Uterus (tissue), 4 donors: ENCODE results near the gene CCDC78. TPM values are rescaled to one million over a fixed set of nuclear protein-coding genes. Genes with fewer than 3 reads are reported as not detected.

Source experiments
- DNase-seq, 2 donors: peaks; one replicate each; pipeline ENCODE4 v3.0.0-alpha.2; 2019 to 2020
- H3K27ac ChIP-seq, 2 donors: fragments of 200-600 bp; sonication (generic); 1 replicate in 1 of 2; 2 replicates in 1 of 2; pipeline ENCODE4 v1.5.1; 2016 to 2018
- H3K27me3 ChIP-seq, 2 donors: fragments of 200-600 bp; sonication (generic); one replicate each; pipeline ENCODE4 v1.5.1; 2018 to 2019; ENCODE audit warnings: control low read depth in 1 of 2
- H3K36me3 ChIP-seq, 2 donors: fragments of 200-600 bp; sonication (generic); one replicate each; pipeline ENCODE4 v1.5.1; 2019; ENCODE audit warnings: control low read depth in 1 of 2
- H3K4me1 ChIP-seq, 2 donors: fragments of 200-600 bp; sonication (generic); one replicate each; pipeline ENCODE4 v1.5.1; 2018 to 2019; ENCODE audit warnings: control low read depth in 1 of 2
- H3K4me3 ChIP-seq, 2 donors: fragments of 200-600 bp; sonication (generic); 1 replicate in 1 of 2; 2 replicates in 1 of 2; pipeline ENCODE4 v1.5.1; 2018 to 2019; ENCODE audit warnings: mild to moderate bottlenecking in 1 of 2
- H3K9me3 ChIP-seq, 2 donors: fragments of 200-600 bp; sonication (generic); one replicate each; pipeline ENCODE4 v1.5.1; 2019; ENCODE audit warnings: control low read depth in 1 of 2
- CTCF ChIP-seq, 4 experiments: fragments of 200-600 bp in 2 of 4; fragments of 450-650 bp in 2 of 4; sonication (generic) in 2 of 4; IDR thresholded peaks; one replicate each; pipeline ENCODE4 v1.5.1; 2016 to 2019; ENCODE audit warnings: antibody characterized with exemption in 4 of 4, mild to moderate bottlenecking in 2 of 4, moderate library complexity in 1 of 4
- POLR2A ChIP-seq, 2 donors: fragments of 450-650 bp; IDR thresholded peaks; one replicate each; pipeline ENCODE4 v1.6.1; 2016; ENCODE audit warnings: antibody characterized with exemption in 2 of 2, mild to moderate bottlenecking in 1 of 2, moderate library complexity in 1 of 2
- intact Hi-C: fragments of 100-400 bp; cut with DNase I; formaldehyde crosslinking; loops from one replicate; pipeline ENCODE4 v1.15.1; 2023; ENCODE audit warnings: low total_unique reads
- total RNA-seq, 4 donors: library from RNA; depleted of rRNA in 3 of 4; stranded (reverse); fragments of >200 nt in 3 of 4; gene quantifications; one replicate each; pipeline versions ENCODE4 v1.1.0 to v1.2.4, GENCODE V29; 2014 to 2023
- donor health status: DM: yes; HTN: yes; CAD: no.

Gene CCDC78
- total RNA-seq, 4 donors from 2014 or later = 1.3 to 5.3 (median 2.3) TPM; not detected in 1

- Histone ChIP-seq H3K27me3 (peaks cover 20 to 28% of the 10 kb centered on the region in 2 donors), H3K36me3 (no peaks in the 10 kb centered on the region), H3K9me3 (no peaks in the 10 kb centered on the region), H3K4me1 (peaks cover 2 to 12% of the 10 kb centered on the region in 2 donors), H3K27ac (no peak overlapping the region), H3K4me3 (no peak overlapping the region)
- DNase-seq = no peak
- TF ChIP-seq CTCF (IDR thresholded peaks at IDR 0.05) (no peak), POLR2A (IDR thresholded peaks at IDR 0.05) (no peak)
- intact Hi-C loops = no loop called here
Observed at GRCh38 chr16:711084-711483, 15.2 kb downstream of the CCDC78 start.

- Histone ChIP-seq H3K4me3 (no peak overlapping the region), H3K27ac (no peak overlapping the region), H3K36me3 (no peaks in the 10 kb centered on the region), H3K4me1 (peaks cover 0 to 11% of the 10 kb centered on the region in 2 donors), H3K9me3 (no peaks in the 10 kb centered on the region), H3K27me3 (peaks cover 22 to 29% of the 10 kb centered on the region in 2 donors)
- intact Hi-C loops = no loop called here
- TF ChIP-seq POLR2A (IDR thresholded peaks at IDR 0.05) (no peak), CTCF (IDR thresholded peaks at IDR 0.05) (no peak)
- no peak for DNase-seq
Observed at GRCh38 chr16:710500-711075, 15.7 kb downstream of the CCDC78 start.

DNA sequence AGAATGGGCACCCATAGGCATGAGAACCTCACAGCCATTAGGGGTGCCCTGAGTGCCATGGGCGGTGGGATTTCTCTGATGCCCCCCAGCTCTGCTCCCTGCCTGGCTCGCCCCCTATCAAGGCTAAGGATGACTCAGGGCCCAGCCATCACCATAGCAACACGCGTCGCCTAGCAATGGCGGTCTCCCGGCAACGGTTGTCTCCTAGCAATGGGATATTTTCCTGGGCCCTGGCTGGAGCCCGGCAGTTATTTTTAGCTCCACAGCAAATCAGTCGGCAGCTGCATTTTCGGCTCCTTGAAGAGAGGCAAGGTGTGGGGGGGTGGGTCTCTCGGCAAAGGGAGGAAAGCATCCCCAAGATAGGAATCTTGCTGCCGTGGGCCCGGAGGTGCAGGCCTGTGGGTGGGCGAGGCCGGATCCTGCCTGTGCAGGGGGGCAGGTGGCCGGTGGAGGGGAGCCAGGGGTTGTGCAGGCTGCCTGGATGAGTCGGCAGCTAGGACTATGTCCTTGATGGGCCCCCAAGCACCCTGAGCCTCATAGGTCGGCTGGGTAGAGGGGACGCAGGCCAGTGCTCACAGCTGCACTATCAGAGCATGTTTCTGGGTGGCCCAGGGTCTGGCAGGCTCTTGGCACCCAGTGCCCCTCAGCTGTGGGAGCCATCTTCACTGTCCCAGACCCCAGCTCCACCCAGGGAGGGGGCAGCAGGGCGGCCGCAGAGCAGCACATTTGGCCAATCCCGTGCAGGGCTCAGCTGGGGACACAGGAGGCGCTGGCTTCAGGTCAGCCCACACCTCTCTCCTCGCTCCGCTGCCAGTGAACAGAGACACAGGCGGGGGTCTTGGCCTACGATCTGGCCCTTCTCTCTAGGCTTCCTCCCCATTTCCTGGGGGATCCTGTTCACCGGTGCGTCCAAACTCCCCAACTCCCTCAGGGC lies 16.4 kb downstream of the CCDC78 start:
- no peak for DNase-seq
- TF ChIP-seq CTCF (IDR thresholded peaks at IDR 0.05) (no peak), POLR2A (IDR thresholded peaks at IDR 0.05) (no peak)
- Histone ChIP-seq H3K4me3 (no peak overlapping the region), H3K27ac (no peak overlapping the region), H3K4me1 (peaks cover 0 to 10% of the 10 kb centered on the region in 2 donors), H3K36me3 (no peaks in the 10 kb centered on the region), H3K9me3 (no peaks in the 10 kb centered on the region), H3K27me3 (peaks cover 26 to 31% of the 10 kb centered on the region in 2 donors)
- intact Hi-C loops = no loop called here

DNA sequence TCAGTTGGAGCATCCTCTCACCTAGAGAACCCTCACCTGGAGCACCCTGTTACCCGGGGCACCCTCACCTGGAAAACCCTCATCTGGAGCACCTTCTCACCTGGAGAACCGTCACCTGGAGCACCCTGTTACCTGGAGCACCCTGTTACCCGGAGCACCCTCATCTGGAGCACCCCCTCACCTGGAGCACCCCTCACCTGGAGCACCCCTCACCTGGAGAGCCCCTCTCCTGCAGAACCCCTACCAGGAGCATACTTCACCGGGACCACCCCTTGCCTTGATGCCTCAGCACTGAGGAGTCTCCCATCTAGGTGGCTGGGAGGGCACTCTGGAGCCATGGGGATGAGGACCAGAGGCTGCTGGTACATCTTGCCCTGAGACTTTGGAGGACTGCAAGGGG lies 17.3 kb downstream of the CCDC78 start:
- Histone ChIP-seq H3K4me3 (no peak overlapping the region), H3K27ac (no peak overlapping the region), H3K4me1 (peaks cover 0 to 10% of the 10 kb centered on the region in 2 donors), H3K36me3 (no peaks in the 10 kb centered on the region), H3K27me3 (peaks cover 31 to 38% of the 10 kb centered on the region in 2 donors), H3K9me3 (no peaks in the 10 kb centered on the region)
- no peak for DNase-seq
- intact Hi-C loops = no loop called here
- TF ChIP-seq POLR2A (IDR thresholded peaks at IDR 0.05) = no peak
- TF ChIP-seq CTCF (IDR thresholded peaks at IDR 0.05) = no peak

DNA sequence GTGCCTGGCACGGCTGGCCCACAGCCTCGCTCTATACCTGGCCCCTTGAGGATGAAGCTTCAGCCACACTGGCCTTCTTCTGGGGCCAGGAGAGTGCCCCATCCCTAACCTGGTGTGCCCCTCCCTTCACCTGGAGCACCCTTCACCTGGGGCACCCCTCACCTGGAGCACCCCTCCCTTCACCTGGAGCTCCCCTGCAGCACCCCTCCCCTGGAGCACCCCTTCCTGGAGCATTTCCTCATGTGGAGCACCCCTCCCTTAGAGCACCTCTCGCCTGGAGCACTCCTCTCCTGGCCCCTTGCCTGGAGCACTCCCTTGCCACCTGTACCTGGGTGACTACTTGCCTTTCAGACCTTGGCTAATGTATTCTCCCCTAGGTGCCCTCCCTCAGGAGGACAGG lies 18.2 kb downstream of the CCDC78 start:
- TF ChIP-seq CTCF (IDR thresholded peaks at IDR 0.05) (no peak), POLR2A (IDR thresholded peaks at IDR 0.05) (no peak)
- Histone ChIP-seq H3K36me3 (no peaks in the 10 kb centered on the region), H3K27me3 (peaks cover 34 to 38% of the 10 kb centered on the region in 2 donors), H3K4me3 (no peak overlapping the region), H3K4me1 (peaks cover 0 to 10% of the 10 kb centered on the region in 2 donors), H3K9me3 (no peaks in the 10 kb centered on the region), H3K27ac (no peak overlapping the region)
- no peak for DNase-seq
- intact Hi-C loops = no loop called here
